Activated CD8-positive, alpha-beta T cell treated with anti-CD3 and anti-CD28 coated beads for 36 hours (primary cell): ENCODE data around the gene ADD2. TPM values are rescaled to one million over a fixed set of nuclear protein-coding genes. Genes with fewer than 3 reads are reported as not detected.
A peak's percentile ranks its signal among the peaks of the same experiment; 100 is the strongest.
"Not testable (repeated sequence)": the region's sequence is repeated elsewhere in the genome, so short reads cannot be mapped to it uniquely, and the experiment has no call there.

Experiments used
- ATAC-seq: fragments of 200-7000 bp; cut with Tn5 transposase; one replicate; pipeline ENCODE4 v1.10.0; 2021; ENCODE audit warnings: mild to moderate bottlenecking, moderate library complexity
- CTCF ChIA-PET: fragments of 350-600 bp; sonication (Branson Sonifier 250); formaldehyde crosslinking; loops from one replicate; lab custom pipeline; 2021; ENCODE audit warnings: antibody characterized with exemption; lab: Charles Lee
- POLR2A ChIA-PET: fragments of 350-600 bp; sonication (Branson Sonifier 250); formaldehyde crosslinking; loops from one replicate; lab custom pipeline; 2021; ENCODE audit warnings: antibody characterized with exemption; lab: Charles Lee
- DNase-seq: peaks from one replicate; pipeline ENCODE4 v3.0.0-alpha.2; 2020
- H3K27ac Mint-ChIP-seq: one replicate; pipeline ENCODE4 v1.8.0; 2021; ENCODE audit warnings: mild to moderate bottlenecking, mixed read lengths
- H3K27me3 Mint-ChIP-seq: one replicate; pipeline ENCODE4 v1.8.0; 2021; ENCODE audit warnings: mixed read lengths
- H3K36me3 Mint-ChIP-seq: one replicate; pipeline ENCODE4 v1.8.0; 2021; ENCODE audit warnings: low read depth, mixed read lengths
- H3K4me1 Mint-ChIP-seq: one replicate; pipeline ENCODE4 v1.8.0; 2021; ENCODE audit warnings: low read depth, mixed read lengths
- H3K4me3 Mint-ChIP-seq: one replicate; pipeline ENCODE4 v1.8.0; 2021; ENCODE audit warnings: mild to moderate bottlenecking, moderate library complexity, mixed read lengths
- H3K9me3 Mint-ChIP-seq: one replicate; pipeline ENCODE4 v1.8.0; 2021; ENCODE audit warnings: mixed read lengths
- CTCF ChIP-seq: fragments of 200-600 bp; IDR thresholded peaks from one replicate; pipeline ENCODE4 v1.8.0; 2022; ENCODE audit warnings: antibody characterized with exemption, mild to moderate bottlenecking
- intact Hi-C: fragments of 100-400 bp; cut with micrococcal nuclease; formaldehyde crosslinking; loops from one replicate; pipeline ENCODE4 v1.10.0; 2022
- total RNA-seq, 2 experiments: library from RNA; stranded (reverse); gene quantifications; one replicate each; pipeline ENCODE4 v1.2.3, GENCODE V29; 2021

ADD2 gene
- total RNA-seq, 2 experiments from 2014 or later, result 24.5 to 26.3 TPM

- no peak overlapping the region for H3K4me3 Mint-ChIP-seq
- TF ChIP-seq CTCF, result no peak
- H3K27me3 Mint-ChIP-seq, result no peaks in the 10 kb centered on the region
- H3K4me1 Mint-ChIP-seq, result peaks cover 3% of the 10 kb centered on the region
- H3K27ac Mint-ChIP-seq, result no peak overlapping the region
- no peak for ATAC-seq
- no peak for DNase-seq
- H3K36me3 Mint-ChIP-seq, result peaks cover 4% of the 10 kb centered on the region
- peaks cover 4% of the 10 kb centered on the region for H3K9me3 Mint-ChIP-seq
- intact Hi-C loops, result no loop called here
- CTCF ChIA-PET, result no interaction called here
- POLR2A ChIA-PET, result no interaction called here
Observed at GRCh38 chr2:70743068-70743467, 24.9 kb downstream of the ADD2 start.

- CTCF ChIA-PET, H3K27me3 Mint-ChIP-seq, intact Hi-C loops, DNase-seq, H3K27ac Mint-ChIP-seq, H3K9me3 Mint-ChIP-seq, H3K36me3 Mint-ChIP-seq, POLR2A ChIA-PET, H3K4me3 Mint-ChIP-seq, ATAC-seq, H3K4me1 Mint-ChIP-seq: not testable (repeated sequence)
Observed at GRCh38 chr2:70739492-70739891, 28.5 kb downstream of the ADD2 start.

- TF ChIP-seq CTCF, result no peak
- Mint-ChIP-seq H3K27ac (no peak overlapping the region), H3K27me3 (peaks cover 2% of the 10 kb centered on the region), H3K4me1 (peaks cover 5% of the 10 kb centered on the region), H3K9me3 (no peaks in the 10 kb centered on the region), H3K36me3 (no peaks in the 10 kb centered on the region), H3K4me3 (no peak overlapping the region)
- no peak for ATAC-seq
- no peak for DNase-seq
- intact Hi-C loops, result no loop called here
- ChIA-PET POLR2A (no interaction called here), CTCF (interaction anchor here (0.9 kb wide), 1 partner anchor 11 kb away, joined by 4 read pairs; no protein-coding TSS in a partner anchor)
Observed at GRCh38 chr2:70738159-70738558, 29.8 kb downstream of the ADD2 start.

- H3K27ac Mint-ChIP-seq, result no peak overlapping the region
- no peaks in the 10 kb centered on the region for H3K9me3 Mint-ChIP-seq
- ChIA-PET CTCF (no interaction called here), POLR2A (interaction anchor here (0.6 to 0.7 kb wide), 3 partner anchors 33 to 336 kb away, joined by 3 read pairs; partner anchors contain the start of gene ADD2)
- H3K4me1 Mint-ChIP-seq, result peaks cover 5% of the 10 kb centered on the region
- ATAC-seq, result peak; percentile 69
- H3K4me3 Mint-ChIP-seq, result no peak overlapping the region
- intact Hi-C loops, result no loop called here
- no peak for DNase-seq
- peaks cover 2% of the 10 kb centered on the region for H3K27me3 Mint-ChIP-seq
- TF ChIP-seq CTCF, result no peak
- H3K36me3 Mint-ChIP-seq, result no peaks in the 10 kb centered on the region
Observed at GRCh38 chr2:70735071-70735470, 32.9 kb downstream of the ADD2 start.

- CTCF ChIA-PET, result no interaction called here
- no peak for TF ChIP-seq CTCF
- no peak overlapping the region for H3K27ac Mint-ChIP-seq
- no peaks in the 10 kb centered on the region for H3K36me3 Mint-ChIP-seq
- DNase-seq (no peak), ATAC-seq (no peak)
- peaks cover 2% of the 10 kb centered on the region for H3K27me3 Mint-ChIP-seq
- H3K9me3 Mint-ChIP-seq, result no peaks in the 10 kb centered on the region
- intact Hi-C loops, result no loop called here
- peaks cover 5% of the 10 kb centered on the region for H3K4me1 Mint-ChIP-seq
- H3K4me3 Mint-ChIP-seq, result no peak overlapping the region
- POLR2A ChIA-PET, result no interaction called here
Observed at GRCh38 chr2:70733646-70734180, 34.3 kb downstream of the ADD2 start.
